IMR-90 (cell line): ENCODE data around the gene RFTN1.

Experiments used
- MXI1 ChIP-seq: IDR thresholded peaks from 2 replicates; pipeline ENCODE4 v1.6.1; 2012; ENCODE audit warnings: low read depth, mild to moderate bottlenecking, low read length, moderate library complexity, borderline replicate concordance
- POLR2A ChIP-seq: IDR thresholded peaks from 2 replicates; pipeline ENCODE4 v1.6.1; 2012; ENCODE audit warnings: mild to moderate bottlenecking, low read depth, low read length
- RAD21 ChIP-seq: IDR thresholded peaks from 2 replicates; pipeline ENCODE4 v1.6.1; 2012; ENCODE audit warnings: low read length, improper control_type of control experiment
- TF ChIP-seq, protein P1 (sequence below): conservative IDR thresholded peaks from 2 replicates; pipeline ENCODE4 v1.5.1; 2012; ENCODE audit warnings: mild to moderate bottlenecking, low read depth, low read length, improper control_type of control experiment

GRCh38 chr3:16441371-16441875 is 72.1 kb downstream of the RFTN1 start:
- TF ChIP-seq, protein P1, sequence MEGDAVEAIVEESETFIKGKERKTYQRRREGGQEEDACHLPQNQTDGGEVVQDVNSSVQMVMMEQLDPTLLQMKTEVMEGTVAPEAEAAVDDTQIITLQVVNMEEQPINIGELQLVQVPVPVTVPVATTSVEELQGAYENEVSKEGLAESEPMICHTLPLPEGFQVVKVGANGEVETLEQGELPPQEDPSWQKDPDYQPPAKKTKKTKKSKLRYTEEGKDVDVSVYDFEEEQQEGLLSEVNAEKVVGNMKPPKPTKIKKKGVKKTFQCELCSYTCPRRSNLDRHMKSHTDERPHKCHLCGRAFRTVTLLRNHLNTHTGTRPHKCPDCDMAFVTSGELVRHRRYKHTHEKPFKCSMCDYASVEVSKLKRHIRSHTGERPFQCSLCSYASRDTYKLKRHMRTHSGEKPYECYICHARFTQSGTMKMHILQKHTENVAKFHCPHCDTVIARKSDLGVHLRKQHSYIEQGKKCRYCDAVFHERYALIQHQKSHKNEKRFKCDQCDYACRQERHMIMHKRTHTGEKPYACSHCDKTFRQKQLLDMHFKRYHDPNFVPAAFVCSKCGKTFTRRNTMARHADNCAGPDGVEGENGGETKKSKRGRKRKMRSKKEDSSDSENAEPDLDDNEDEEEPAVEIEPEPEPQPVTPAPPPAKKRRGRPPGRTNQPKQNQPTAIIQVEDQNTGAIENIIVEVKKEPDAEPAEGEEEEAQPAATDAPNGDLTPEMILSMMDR = no peak
- TF ChIP-seq POLR2A (no peak), MXI1 (no peak), RAD21 (no peak)
